Measurements from ENCODE around the gene MARVELD1. TPM values are rescaled to one million over a fixed set of nuclear protein-coding genes. Genes with fewer than 3 reads are reported as not detected.

MARVELD1 gene
- total RNA-seq, 5 donors from 2014 or later (not counting 1 experiment from before 2014, with no cell fraction given): 1.3 to 2.4 (median 1.5) TPM

- Histone ChIP-seq H3K4me1 (ENCODE audit: control insufficient read depth in 1 of 2, extremely low read depth in 1 of 2, insufficient read depth in 2 of 2, low read length in 2 of 2) (no peaks in the 10 kb centered on the region), H3K27ac (ENCODE audit: low read length) (no peak overlapping the region), H3K4me3 (ENCODE audit: control insufficient read depth in 1 of 2, extremely low read depth in 1 of 2, low read length in 1 of 2) (no peak overlapping the region), H3K9me3 (no peaks in the 10 kb centered on the region), H3K36me3 (ENCODE audit: control insufficient read depth in 2 of 2, extremely low read depth in 1 of 2, insufficient read depth in 1 of 2, low read length in 1 of 2) (peaks cover 18 to 26% of the 10 kb centered on the region in 2 donors), H3K27me3 (replicated peaks in 1 of 2; ENCODE audit: control insufficient read depth in 2 of 2, extremely low read depth in 1 of 2, insufficient read depth in 2 of 2, low read length in 1 of 2) (no peaks in the 10 kb centered on the region)
- 87% methylated on average over 3 of the region's 5 CpGs for WGBS (ENCODE audit: insufficient coverage)
- ATAC-seq (replicated peaks in 1 of 4) (no peak), DNase-seq (no peak)
- Mint-ChIP-seq H3K4me3 (no peak overlapping the region), H3K4me1 (no peaks in the 10 kb centered on the region), H3K9me3 (no peaks in the 10 kb centered on the region), H3K36me3 (peaks cover 26% of the 10 kb centered on the region), H3K27me3 (peaks cover under 1 to 2% of the 10 kb centered on the region in 2 donors), H3K27ac (peak overlapping the region in 1 of 2 donors; percentile 11)
- ChIA-PET POLR2A (no interaction called here), CTCF (interaction anchor here in 1 of 2 donors (0.5 kb wide), 1 partner anchor 75 kb away, joined by 4 read pairs; no protein-coding TSS in a partner anchor)
Observed at GRCh38 chr10:97762816-97763215, 49.3 kb downstream of the MARVELD1 start.

GRCh38 chr10:97763411-97763810 lies 49.9 kb downstream of the MARVELD1 start:
- ChIA-PET CTCF (interaction anchor here in 1 of 2 donors (0.5 kb wide), 1 partner anchor 76 kb away, joined by 4 read pairs; no protein-coding TSS in a partner anchor), POLR2A (no interaction called here)
- H3K4me1 Mint-ChIP-seq: no peaks in the 10 kb centered on the region
- peaks cover 4 to 7% of the 10 kb centered on the region in 2 donors for H3K27me3 Mint-ChIP-seq
- H3K36me3 Mint-ChIP-seq: peaks cover 32% of the 10 kb centered on the region
- peaks cover 0 to 3% of the 10 kb centered on the region in 2 experiments for H3K27me3 ChIP-seq (replicated peaks in 1 of 2; ENCODE audit: control insufficient read depth in 2 of 2, extremely low read depth in 1 of 2, insufficient read depth in 2 of 2, low read length in 1 of 2)
- H3K9me3 ChIP-seq: no peaks in the 10 kb centered on the region
- no peak overlapping the region for H3K27ac Mint-ChIP-seq
- H3K36me3 ChIP-seq (ENCODE audit: control insufficient read depth in 2 of 2, extremely low read depth in 1 of 2, insufficient read depth in 1 of 2, low read length in 1 of 2): peaks cover 18 to 23% of the 10 kb centered on the region in 2 donors
- H3K4me3 ChIP-seq (ENCODE audit: control insufficient read depth in 1 of 2, extremely low read depth in 1 of 2, low read length in 1 of 2): no peak overlapping the region
- H3K4me1 ChIP-seq (ENCODE audit: control insufficient read depth in 1 of 2, extremely low read depth in 1 of 2, insufficient read depth in 2 of 2, low read length in 2 of 2): no peaks in the 10 kb centered on the region
- 100% methylated on average over 1 of the region's 2 CpGs for WGBS (ENCODE audit: insufficient coverage)
- H3K9me3 Mint-ChIP-seq: no peaks in the 10 kb centered on the region
- H3K27ac ChIP-seq (ENCODE audit: low read length): no peak overlapping the region
- H3K4me3 Mint-ChIP-seq: no peak overlapping the region
- no peak for ATAC-seq (replicated peaks in 1 of 4)
- no peak for DNase-seq

DNA sequence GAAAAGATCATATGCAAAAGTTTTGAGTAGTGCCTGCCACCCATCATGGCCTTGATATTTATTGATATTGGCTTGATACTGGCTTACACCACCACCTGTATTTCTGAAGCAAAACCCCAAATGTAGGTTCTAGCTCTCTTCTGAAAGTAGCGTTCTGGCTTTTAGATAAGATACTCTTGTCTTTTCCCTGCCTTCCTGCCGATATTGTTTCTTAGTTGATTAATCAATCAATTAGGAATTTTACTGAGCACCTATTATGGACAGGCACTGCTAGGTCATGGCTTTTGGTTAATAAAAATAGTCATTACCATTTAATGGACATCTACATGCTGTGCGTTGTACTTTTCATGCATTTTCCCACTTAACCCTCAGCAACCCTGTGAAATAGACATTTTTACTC lies 50.4 kb downstream of the MARVELD1 start:
- Histone ChIP-seq H3K4me3 (ENCODE audit: control insufficient read depth in 1 of 2, extremely low read depth in 1 of 2, low read length in 1 of 2) (no peak overlapping the region), H3K27me3 (replicated peaks in 1 of 2; ENCODE audit: control insufficient read depth in 2 of 2, extremely low read depth in 1 of 2, insufficient read depth in 2 of 2, low read length in 1 of 2) (peaks cover 0 to 6% of the 10 kb centered on the region in 2 experiments), H3K9me3 (no peaks in the 10 kb centered on the region), H3K36me3 (ENCODE audit: control insufficient read depth in 2 of 2, extremely low read depth in 1 of 2, insufficient read depth in 1 of 2, low read length in 1 of 2) (peaks cover 18 to 22% of the 10 kb centered on the region in 2 donors), H3K4me1 (ENCODE audit: control insufficient read depth in 1 of 2, extremely low read depth in 1 of 2, insufficient read depth in 2 of 2, low read length in 2 of 2) (no peaks in the 10 kb centered on the region), H3K27ac (ENCODE audit: low read length) (no peak overlapping the region)
- Mint-ChIP-seq H3K9me3 (no peaks in the 10 kb centered on the region), H3K4me3 (no peak overlapping the region), H3K27me3 (peaks cover 4 to 10% of the 10 kb centered on the region in 2 donors), H3K36me3 (peaks cover 36% of the 10 kb centered on the region), H3K4me1 (no peaks in the 10 kb centered on the region), H3K27ac (no peak overlapping the region)
- CTCF ChIA-PET: interaction anchor here in 1 of 2 donors (0.7 kb wide), 1 partner anchor 14 kb away, joined by 6 read pairs; no protein-coding TSS in a partner anchor
- POLR2A ChIA-PET: interaction anchor here in 1 of 2 donors (0.6 kb wide), 1 partner anchor 114 kb away, joined by 3 read pairs; no protein-coding TSS in a partner anchor
- WGBS (ENCODE audit: insufficient coverage): 93% methylated on average over 1 of the region's 3 CpGs
- ATAC-seq (replicated peaks in 1 of 4): no peak
- no peak for DNase-seq

GRCh38 chr10:97764519-97764931 lies 51.0 kb downstream of the MARVELD1 start:
- peaks cover 16 to 18% of the 10 kb centered on the region in 2 donors for H3K36me3 ChIP-seq (ENCODE audit: control insufficient read depth in 2 of 2, extremely low read depth in 1 of 2, insufficient read depth in 1 of 2, low read length in 1 of 2)
- peaks cover 0 to 10% of the 10 kb centered on the region in 2 experiments for H3K27me3 ChIP-seq (replicated peaks in 1 of 2; ENCODE audit: control insufficient read depth in 2 of 2, extremely low read depth in 1 of 2, insufficient read depth in 2 of 2, low read length in 1 of 2)
- no peaks in the 10 kb centered on the region for H3K9me3 ChIP-seq
- Mint-ChIP-seq H3K27me3 (peaks cover 8 to 15% of the 10 kb centered on the region in 2 donors), H3K9me3 (no peaks in the 10 kb centered on the region), H3K4me1 (peaks cover 0 to 2% (median 0%) of the 10 kb centered on the region in 3 donors), H3K4me3 (no peak overlapping the region), H3K27ac (no peak overlapping the region), H3K36me3 (peaks cover 35% of the 10 kb centered on the region)
- WGBS (ENCODE audit: insufficient coverage): 6% methylated on average over 2 of the region's 7 CpGs
- CTCF ChIA-PET: no interaction called here
- POLR2A ChIA-PET: interaction anchor here in 1 of 2 donors (0.6 kb wide), 1 partner anchor 115 kb away, joined by 3 read pairs; no protein-coding TSS in a partner anchor
- ATAC-seq (replicated peaks in 1 of 4): no peak
- H3K27ac ChIP-seq (ENCODE audit: low read length): no peak overlapping the region
- H3K4me1 ChIP-seq (ENCODE audit: control insufficient read depth in 1 of 2, extremely low read depth in 1 of 2, insufficient read depth in 2 of 2, low read length in 2 of 2): no peaks in the 10 kb centered on the region
- no peak overlapping the region for H3K4me3 ChIP-seq (ENCODE audit: control insufficient read depth in 1 of 2, extremely low read depth in 1 of 2, low read length in 1 of 2)
- peak in 1 of 35 experiments; percentile 9 for DNase-seq

- H3K4me3 Mint-ChIP-seq: no peak overlapping the region
- H3K27me3 ChIP-seq (replicated peaks in 1 of 2; ENCODE audit: control insufficient read depth in 2 of 2, extremely low read depth in 1 of 2, insufficient read depth in 2 of 2, low read length in 1 of 2): peaks cover 0 to 17% of the 10 kb centered on the region in 2 experiments
- H3K27me3 Mint-ChIP-seq: peaks cover 14 to 21% of the 10 kb centered on the region in 2 donors
- 98% methylated on average over 15 of the region's 15 CpGs for WGBS (ENCODE audit: insufficient coverage)
- no peaks in the 10 kb centered on the region for H3K4me1 ChIP-seq (ENCODE audit: control insufficient read depth in 1 of 2, extremely low read depth in 1 of 2, insufficient read depth in 2 of 2, low read length in 2 of 2)
- ChIA-PET POLR2A (no interaction called here), CTCF (interaction anchor here in 1 of 2 donors (0.8 kb wide), 1 partner anchor 103 kb away, joined by 4 read pairs; no protein-coding TSS in a partner anchor)
- no peak overlapping the region for H3K27ac ChIP-seq (ENCODE audit: low read length)
- H3K9me3 ChIP-seq: no peaks in the 10 kb centered on the region
- DNase-seq (peak in 1 of 35 experiments; percentile 14), ATAC-seq (replicated peaks in 1 of 4) (no peak)
- H3K27ac Mint-ChIP-seq: no peak overlapping the region
- H3K4me1 Mint-ChIP-seq: peaks cover 0 to 4% (median 4%) of the 10 kb centered on the region in 3 donors
- peaks cover 34% of the 10 kb centered on the region for H3K36me3 Mint-ChIP-seq
- peaks cover 9 to 15% of the 10 kb centered on the region in 2 donors for H3K36me3 ChIP-seq (ENCODE audit: control insufficient read depth in 2 of 2, extremely low read depth in 1 of 2, insufficient read depth in 1 of 2, low read length in 1 of 2)
- H3K9me3 Mint-ChIP-seq: no peaks in the 10 kb centered on the region
- no peak overlapping the region for H3K4me3 ChIP-seq (ENCODE audit: control insufficient read depth in 1 of 2, extremely low read depth in 1 of 2, low read length in 1 of 2)
Observed at GRCh38 chr10:97765201-97765600, 51.7 kb downstream of the MARVELD1 start.

- ChIA-PET CTCF (interaction anchor here in 1 of 2 donors (1.5 kb wide), 1 partner anchor 14 kb away, joined by 3 read pairs; no protein-coding TSS in a partner anchor), POLR2A (no interaction called here)
- Mint-ChIP-seq H3K27ac (no peak overlapping the region), H3K36me3 (peaks cover 28% of the 10 kb centered on the region), H3K4me3 (no peak overlapping the region), H3K27me3 (peaks cover 25 to 32% of the 10 kb centered on the region in 2 donors), H3K4me1 (peaks cover 8 to 13% (median 12%) of the 10 kb centered on the region in 3 donors), H3K9me3 (no peaks in the 10 kb centered on the region)
- no peaks in the 10 kb centered on the region for H3K9me3 ChIP-seq
- H3K36me3 ChIP-seq (ENCODE audit: control insufficient read depth in 2 of 2, extremely low read depth in 1 of 2, insufficient read depth in 1 of 2, low read length in 1 of 2): peaks cover 4 to 12% of the 10 kb centered on the region in 2 donors
- DNase-seq (no peak), ATAC-seq (replicated peaks in 1 of 4) (no peak)
- peaks cover 0 to 28% of the 10 kb centered on the region in 2 experiments for H3K27me3 ChIP-seq (replicated peaks in 1 of 2; ENCODE audit: control insufficient read depth in 2 of 2, extremely low read depth in 1 of 2, insufficient read depth in 2 of 2, low read length in 1 of 2)
- 96% methylated on average over 10 of the region's 13 CpGs for WGBS (ENCODE audit: insufficient coverage)
- H3K4me1 ChIP-seq (ENCODE audit: control insufficient read depth in 1 of 2, extremely low read depth in 1 of 2, insufficient read depth in 2 of 2, low read length in 2 of 2): peaks cover 0 to 7% of the 10 kb centered on the region in 2 experiments
- no peak overlapping the region for H3K4me3 ChIP-seq (ENCODE audit: control insufficient read depth in 1 of 2, extremely low read depth in 1 of 2, low read length in 1 of 2)
- no peak overlapping the region for H3K27ac ChIP-seq (ENCODE audit: low read length)
Observed at GRCh38 chr10:97766106-97766810, 52.7 kb downstream of the MARVELD1 start.
